Right cardiac atrium (tissue), 5 donors: ENCODE measurements around the gene ST6GALNAC2. TPM values are rescaled to one million over a fixed set of nuclear protein-coding genes. Genes with fewer than 3 reads are reported as not detected.

Experiments used
- ATAC-seq, 2 donors: fragments of 200-7000 bp; cut with Tn5 transposase; one replicate each; pipeline versions ENCODE4 v1.8.0 to v1.9.1; 2020; ENCODE audit warnings: moderate library complexity in 2 of 2, mild to moderate bottlenecking in 1 of 2
- DNase-seq, 3 donors: peaks; one replicate each; pipeline ENCODE4 v3.0.0-alpha.2; 2020
- H3K27ac ChIP-seq: one replicate; pipeline ENCODE4 v1.5.1; 2013; ENCODE audit warnings: mild to moderate bottlenecking, low read length, control low read depth, moderate library complexity
- H3K27me3 ChIP-seq: one replicate; pipeline ENCODE4 v1.6.1; 2013; ENCODE audit not compliant: control insufficient read depth, insufficient read depth
- H3K4me1 ChIP-seq: one replicate; pipeline ENCODE4 v1.6.1; 2013; ENCODE audit warnings: low read length; ENCODE audit not compliant: control insufficient read depth, insufficient read depth
- H3K4me3 ChIP-seq: one replicate; pipeline ENCODE4 v1.5.1; 2013; ENCODE audit warnings: low read length, control low read depth
- H3K9me3 ChIP-seq: one replicate; pipeline ENCODE4 v1.6.1; 2013; ENCODE audit warnings: low read length; ENCODE audit not compliant: control insufficient read depth
- WGBS: extraction: QIAGEN DNeasy Blood & Tissue Kit; methylation state at CpG from one replicate; pipeline ENCODE4 v1.1.7; 2013; 5-methylcytosine and 5-hydroxymethylcytosine counted together
- intact Hi-C, 4 donors: fragments of 100-400 bp; cut with DNase I; formaldehyde crosslinking; loops; one replicate each; pipeline versions ENCODE4 v1.11.0 to v1.14.0; 2022 to 2023
- polyA plus RNA-seq: library from polyadenylated mRNA; stranded (reverse); fragments of 200-250 nt; gene quantifications from one replicate; pipeline ENCODE4 v1.2.3, GENCODE V29; 2013
- total RNA-seq, 4 donors: library from RNA; stranded (reverse); fragmentation: NEBNext Ultra II Directional; extraction: Animal tissue kit (Norgen Biotek cat#: 25700); gene quantifications; one replicate each; pipeline ENCODE4 v1.2.1, GENCODE V29; 2021
- donor health status: healthy with polysubstance abuse.
- donor health status: DM: no; HTN: yes; CAD: no.
- donor health status: DM: no; HTN: no; CAD: no.
- donor health status: DM: no; HTN: yes; CAD: no; lungs with severe emphysema.
- donor health status: DM: yes; HTN: yes; CAD: no.

The ST6GALNAC2 gene
- total and polyA plus RNA-seq, 5 donors, result 4.0 to 5.8 (median 5.3) TPM

DNA sequence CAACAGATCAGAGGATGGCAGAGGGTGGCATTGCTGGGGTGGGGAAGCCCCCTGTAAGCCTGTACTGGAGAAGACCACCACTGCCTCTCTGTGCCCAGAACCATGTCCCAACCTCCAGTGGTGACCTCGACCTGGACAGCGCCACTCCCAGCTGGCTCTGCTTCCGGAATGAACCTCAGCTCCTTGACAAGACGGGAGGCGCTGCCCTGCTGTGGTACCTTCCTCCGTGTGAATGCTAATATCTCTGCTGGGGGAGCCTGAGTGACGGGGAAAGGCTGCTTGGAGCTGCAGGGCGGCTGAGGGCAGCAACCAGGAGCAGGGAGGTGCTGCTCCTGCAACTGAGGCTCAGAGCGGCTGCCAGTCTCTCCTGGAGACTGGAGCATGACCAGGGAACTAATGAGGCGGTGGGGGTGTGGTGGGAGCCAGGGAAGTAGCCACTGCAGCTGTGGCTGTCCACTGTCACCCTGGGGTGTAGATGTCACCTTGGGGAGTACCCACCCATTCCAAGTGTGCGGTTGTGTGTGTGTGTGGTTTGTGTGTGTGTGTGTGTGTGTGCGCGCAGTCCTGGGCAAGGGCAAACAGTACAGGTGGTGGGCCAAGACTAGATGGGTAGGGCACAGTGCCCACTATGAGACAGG, 39.6 kb downstream of the ST6GALNAC2 start:
- intact Hi-C loops, result loop anchor here in 1 of 4 donors (2.0 kb wide), 1 partner anchor 23 kb away; no protein-coding TSS in a partner anchor
- DNase-seq (peak in 1 of 3 donors; percentile 54), ATAC-seq (no peak)
- WGBS, result 71% methylated on average over 13 of the region's 13 CpGs
- no peaks in the 10 kb centered on the region for H3K9me3 ChIP-seq
- H3K27me3 ChIP-seq, result no peaks in the 10 kb centered on the region
- H3K4me3 ChIP-seq, result no peak overlapping the region
- H3K4me1 ChIP-seq, result peaks cover 32% of the 10 kb centered on the region
- H3K27ac ChIP-seq, result no peak overlapping the region

DNA sequence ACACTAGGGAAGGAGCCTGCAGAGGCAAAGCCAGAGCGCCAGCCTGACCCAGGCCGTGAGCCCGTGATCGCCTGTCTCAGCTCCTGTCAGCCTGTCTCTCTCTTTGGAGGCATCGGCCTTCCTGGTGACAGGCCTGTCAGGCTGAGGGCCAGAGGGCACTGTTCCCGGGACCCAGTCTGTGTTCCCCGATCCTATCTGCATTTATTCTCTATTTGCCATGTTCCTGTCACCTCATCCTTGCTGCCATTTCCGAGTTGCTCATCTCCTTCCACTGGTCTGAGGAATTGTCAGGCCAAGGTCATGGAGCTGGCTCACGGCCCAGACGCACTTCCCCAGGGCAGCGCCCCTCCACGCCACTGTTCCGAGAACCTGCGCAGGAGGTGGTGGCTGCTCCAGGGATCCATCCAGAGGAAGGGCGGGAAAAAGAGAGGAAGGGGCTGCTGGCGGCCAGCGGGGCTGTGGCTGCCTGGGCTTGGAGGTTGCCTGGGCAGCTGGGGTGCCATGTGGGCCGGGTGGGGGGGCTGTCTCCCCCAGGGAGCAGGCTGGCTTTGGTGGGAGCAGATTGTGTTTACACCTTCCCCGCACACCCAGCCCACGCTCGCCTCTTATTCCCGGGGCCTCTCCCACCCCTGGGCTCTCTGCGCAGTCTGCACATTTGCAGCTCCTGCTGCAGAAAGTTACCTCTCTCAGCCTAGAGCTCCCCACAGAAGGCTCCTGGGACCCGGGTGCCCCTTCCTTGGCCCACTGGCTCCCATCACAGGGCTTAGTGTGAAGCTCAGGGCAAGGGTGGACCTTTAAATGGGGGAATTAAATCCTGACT, 40.9 kb downstream of the ST6GALNAC2 start:
- H3K9me3 ChIP-seq, result no peaks in the 10 kb centered on the region
- WGBS, result 26% methylated on average over 24 of the region's 24 CpGs
- H3K4me3 ChIP-seq, result no peak overlapping the region
- intact Hi-C loops, result no loop called here
- peaks cover 31% of the 10 kb centered on the region for H3K4me1 ChIP-seq
- peak overlapping the region; percentile 86 for H3K27ac ChIP-seq
- peak; percentile 64 to 88 (median 88) for DNase-seq
- no peaks in the 10 kb centered on the region for H3K27me3 ChIP-seq
- ATAC-seq, result peak; percentile 44 to 49

DNA sequence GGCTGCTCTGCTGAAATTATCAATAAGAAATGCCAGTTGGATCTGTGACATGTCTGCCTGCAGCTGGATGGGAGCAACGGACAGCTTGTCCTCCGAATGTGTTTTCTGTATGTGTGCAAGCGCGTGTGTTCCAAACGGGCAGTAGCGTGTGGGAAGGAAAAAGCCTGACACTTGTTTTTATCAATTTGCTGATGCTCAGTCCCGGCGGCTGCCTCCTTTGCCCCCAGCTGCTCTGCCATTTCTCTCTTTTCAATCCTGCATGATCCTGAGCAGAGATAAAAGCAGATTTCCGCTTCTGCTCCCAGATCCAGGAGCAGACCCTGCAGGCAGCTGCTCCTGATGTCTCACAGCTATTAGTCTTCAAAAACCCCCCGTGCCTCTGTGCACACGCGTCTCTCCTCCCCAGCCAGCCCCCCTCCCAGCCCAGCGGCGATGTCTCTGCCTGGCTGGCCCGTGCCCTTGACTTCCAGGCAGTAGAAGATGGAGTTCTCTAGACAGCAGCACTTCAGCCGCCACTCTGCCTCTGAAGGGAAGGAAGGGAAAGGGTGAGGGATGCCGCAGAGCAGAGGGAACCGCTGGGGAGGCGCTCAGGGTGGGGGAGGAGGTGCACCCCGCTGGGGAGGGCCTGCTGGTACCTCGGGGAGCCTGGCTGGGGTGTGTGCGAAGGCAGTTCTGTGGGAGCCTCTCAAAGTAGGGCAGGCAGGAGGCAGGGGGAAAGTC, 41.7 kb downstream of the ST6GALNAC2 start:
- peak overlapping the region; percentile 86 for H3K27ac ChIP-seq
- H3K27me3 ChIP-seq, result no peaks in the 10 kb centered on the region
- DNase-seq (peak in 1 of 3 donors; percentile 70), ATAC-seq (peak in 1 of 2 donors; percentile 5)
- peaks cover 31% of the 10 kb centered on the region for H3K4me1 ChIP-seq
- no peaks in the 10 kb centered on the region for H3K9me3 ChIP-seq
- H3K4me3 ChIP-seq, result no peak overlapping the region
- intact Hi-C loops, result no loop called here
- 12% methylated on average over 22 of the region's 22 CpGs for WGBS

- no peak for DNase-seq
- Histone ChIP-seq H3K27ac (peak overlapping the region; percentile 86), H3K4me3 (no peak overlapping the region), H3K27me3 (no peaks in the 10 kb centered on the region), H3K9me3 (no peaks in the 10 kb centered on the region), H3K4me1 (peaks cover 31% of the 10 kb centered on the region)
- ATAC-seq, result no peak
- WGBS, result 42% methylated on average over 6 of the region's 6 CpGs
- intact Hi-C loops, result no loop called here
Measured at GRCh38 chr17:76543482-76543825, 42.2 kb downstream of the ST6GALNAC2 start.

- WGBS, result 64% methylated on average over 8 of the region's 8 CpGs
- Histone ChIP-seq H3K27ac (peak overlapping the region; percentile 86), H3K4me3 (no peak overlapping the region), H3K9me3 (no peaks in the 10 kb centered on the region), H3K4me1 (peaks cover 31% of the 10 kb centered on the region), H3K27me3 (no peaks in the 10 kb centered on the region)
- no peak for ATAC-seq
- intact Hi-C loops, result no loop called here
- no peak for DNase-seq
Measured at GRCh38 chr17:76542984-76543383, 42.7 kb downstream of the ST6GALNAC2 start.

GRCh38 chr17:76542566-76542971, 43.1 kb downstream of the ST6GALNAC2 start:
- ATAC-seq (no peak), DNase-seq (peak in 1 of 3 donors; percentile 48)
- Histone ChIP-seq H3K9me3 (no peaks in the 10 kb centered on the region), H3K4me1 (peaks cover 31% of the 10 kb centered on the region), H3K4me3 (no peak overlapping the region), H3K27ac (no peak overlapping the region), H3K27me3 (no peaks in the 10 kb centered on the region)
- 84% methylated on average over 10 of the region's 10 CpGs for WGBS
- intact Hi-C loops, result no loop called here

GRCh38 chr17:76541739-76542454, 43.8 kb downstream of the ST6GALNAC2 start:
- intact Hi-C loops, result no loop called here
- H3K27ac ChIP-seq, result no peak overlapping the region
- H3K9me3 ChIP-seq, result no peaks in the 10 kb centered on the region
- ATAC-seq, result no peak
- 79% methylated on average over 10 of the region's 10 CpGs for WGBS
- peaks cover 28% of the 10 kb centered on the region for H3K4me1 ChIP-seq
- no peaks in the 10 kb centered on the region for H3K27me3 ChIP-seq
- no peak overlapping the region for H3K4me3 ChIP-seq
- DNase-seq, result peak in 1 of 3 donors; percentile 9

DNA sequence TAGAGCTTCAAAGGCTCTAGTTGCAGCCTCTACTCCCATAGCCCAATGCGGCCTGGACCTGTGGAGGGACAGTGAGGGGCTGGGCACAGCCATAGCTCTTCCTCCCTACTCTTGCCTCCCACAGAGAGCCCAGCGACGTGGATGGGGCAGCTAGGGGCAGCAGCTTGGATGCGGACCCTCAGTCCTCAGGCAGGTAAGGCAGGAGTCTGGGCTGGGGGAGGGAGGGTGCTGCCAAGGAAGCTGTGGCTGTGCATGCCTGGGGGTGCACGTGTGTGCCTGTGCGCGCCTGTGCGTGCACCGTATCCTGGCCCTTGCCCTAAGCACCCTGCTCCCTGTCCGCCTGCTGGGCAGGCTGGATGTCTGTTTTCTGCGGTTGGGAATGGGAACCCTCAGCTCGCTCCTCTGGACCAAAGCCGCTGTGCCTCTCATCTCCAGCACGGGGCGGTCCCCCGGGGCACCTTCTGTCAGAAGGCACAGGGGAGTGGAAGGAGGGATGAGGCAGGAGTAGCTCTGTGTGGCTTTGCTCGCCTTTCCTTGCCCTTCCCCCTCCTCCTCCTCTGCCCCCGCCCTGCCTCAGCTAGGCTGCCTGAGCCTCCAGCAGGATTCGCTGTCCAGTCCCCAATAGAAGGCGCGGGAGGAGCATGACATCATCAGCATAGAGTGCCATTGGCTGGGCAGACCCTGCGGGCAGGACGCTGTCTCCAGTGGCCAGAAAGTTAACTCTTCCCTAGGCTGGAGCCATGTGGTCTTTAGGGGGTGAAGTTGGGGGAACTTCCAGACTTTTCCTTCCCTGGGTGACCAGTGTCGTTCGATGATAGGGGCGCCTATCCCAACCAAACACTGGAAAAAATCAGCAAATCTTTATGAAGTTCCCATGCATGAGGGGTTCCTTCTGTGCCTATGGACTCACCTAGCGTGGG, 45.0 kb downstream of the ST6GALNAC2 start:
- 5% methylated on average over 27 of the region's 27 CpGs for WGBS
- Histone ChIP-seq H3K9me3 (no peaks in the 10 kb centered on the region), H3K27ac (peak overlapping the region; percentile 79), H3K4me3 (peak overlapping the region; percentile 39), H3K4me1 (peaks cover 23% of the 10 kb centered on the region), H3K27me3 (no peaks in the 10 kb centered on the region)
- intact Hi-C loops, result no loop called here
- peak; percentile 96 to 97 (median 96) for DNase-seq
- ATAC-seq, result peak; percentile 92 to 94

GRCh38 chr17:76539631-76540271, 45.9 kb downstream of the ST6GALNAC2 start, which contains the start of gene PRCD:
PRCD (plus strand) TSS chr17:76540044; CDS start chr17:76540142, 98 bp downstream.
- WGBS, result 70% methylated on average over 22 of the region's 22 CpGs
- Histone ChIP-seq H3K9me3 (no peaks in the 10 kb centered on the region), H3K4me1 (peaks cover 17% of the 10 kb centered on the region), H3K27me3 (no peaks in the 10 kb centered on the region), H3K4me3 (peak within 1 kb of the TSS; percentile 39), H3K27ac (peak within 1 kb of the TSS; percentile 79)
- ATAC-seq, result no peak
- intact Hi-C loops, result no loop called here
- DNase-seq, result peak; percentile 25 to 70 (median 63)
